ENCODE results near the gene LIN37. TPM values are rescaled to one million over a fixed set of nuclear protein-coding genes. Genes with fewer than 3 reads are reported as not detected.
"Not testable (repeated sequence)": the region's sequence is repeated elsewhere in the genome, so short reads cannot be mapped to it uniquely, and the experiment has no call there.

Gene LIN37
- total RNA-seq, 1 experiment from 2014 or later = 5.9 TPM

- H3K36me3 Mint-ChIP-seq (ENCODE audit: insufficient read depth in 1 of 3, low read depth in 3 of 3) = peaks cover 49 to 83% (median 82%) of the 10 kb centered on the region in 3 experiments; a peak in 6 of 7 replicates
These were observed 24.7 kb upstream of the LIN37 start for GRCh38 chr19:35723671-35724070.

GRCh38 chr19:35724132-35724531 lies 24.2 kb upstream of the LIN37 start:
- H2BK12ac ChIP-seq (ENCODE audit: insufficient read length, low read depth, low read length); H2BK120ac ChIP-seq (ENCODE audit: low read depth, low read length, poor library complexity, severe bottlenecking); H3K4me2 ChIP-seq (ENCODE audit: insufficient read depth, insufficient read length, low read length); H3K27me3 Mint-ChIP-seq (ENCODE audit: low read depth); H2BK5ac ChIP-seq (ENCODE audit: insufficient read length, low read length); DNase-seq; H3K79me1 ChIP-seq (ENCODE audit: insufficient read depth, low read depth, low read length, poor library complexity, severe bottlenecking); H3K18ac ChIP-seq (ENCODE audit: insufficient read length, low read depth, low read length); H2AFZ ChIP-seq (ENCODE audit: low read length); H3K9me3 ChIP-seq (ENCODE audit: control insufficient read depth, low read depth, low read length); H3K4me1 Mint-ChIP-seq; H2BK15ac ChIP-seq (ENCODE audit: low read depth, low read length); H3K79me2 ChIP-seq (ENCODE audit: insufficient read depth, low read length); H3T11ph ChIP-seq (ENCODE audit: low read length); H3K14ac ChIP-seq (ENCODE audit: insufficient read depth, low read length); H3K23me2 ChIP-seq (ENCODE audit: insufficient read length, low read depth, low read length, poor library complexity, severe bottlenecking); H3K27ac ChIP-seq (ENCODE audit: insufficient read length, low read depth, low read length); H3K23ac ChIP-seq (ENCODE audit: insufficient read length, low read depth, low read length); H4K5ac ChIP-seq (ENCODE audit: insufficient read length, low read depth, low read length); H4K91ac ChIP-seq (ENCODE audit: insufficient read length, low read depth, low read length); H4K20me1 ChIP-seq (ENCODE audit: control insufficient read depth, insufficient read depth, insufficient read length); H2AK5ac ChIP-seq (ENCODE audit: insufficient read length, low read length); H3K56ac ChIP-seq (ENCODE audit: insufficient read length, low read depth, low read length); H4K8ac ChIP-seq (replicated peaks; ENCODE audit: insufficient read length, low read depth, low read length); H3K4me3 Mint-ChIP-seq; H2BK20ac ChIP-seq (ENCODE audit: low read depth, low read length, poor library complexity, severe bottlenecking); H3K9ac ChIP-seq (ENCODE audit: extremely low read depth, insufficient read length, low read length); H3K9me3 Mint-ChIP-seq; H3K4ac ChIP-seq (ENCODE audit: low read depth, low read length); H3K4me1 ChIP-seq (ENCODE audit: insufficient read depth, low read length); H3K27me3 ChIP-seq (ENCODE audit: insufficient read depth, low read length): not testable (repeated sequence)
- Mint-ChIP-seq H3K36me3 (ENCODE audit: insufficient read depth in 1 of 3, low read depth in 3 of 3) (peaks cover 53 to 88% (median 85%) of the 10 kb centered on the region in 3 experiments; a peak in 6 of 7 replicates), H3K27ac (peak overlapping the region in 1 of 3 experiments; percentile 35; a peak in 1 of 7 replicates)
- WGBS (ENCODE audit: extremely low coverage, insufficient read length, low lambda C conversion rate) = no CpG with 5 or more reads among the region's 7 CpGs

More at GRCh38 chr19:35723671-35724070, 24.7 kb upstream of the LIN37 start:
- Histone ChIP-seq H4K91ac (ENCODE audit: insufficient read length, low read depth, low read length) (no peak overlapping the region), H3K27me3 (ENCODE audit: insufficient read depth, low read length) (no peaks in the 10 kb centered on the region), H3K14ac (ENCODE audit: insufficient read depth, low read length) (no peak overlapping the region), H3K18ac (ENCODE audit: insufficient read length, low read depth, low read length) (no peak overlapping the region), H3K9me3 (ENCODE audit: control insufficient read depth, low read depth, low read length) (no peaks in the 10 kb centered on the region), H4K5ac (ENCODE audit: insufficient read length, low read depth, low read length) (no peak overlapping the region), H2AFZ (ENCODE audit: low read length) (no peak overlapping the region), H3K56ac (ENCODE audit: insufficient read length, low read depth, low read length) (no peak overlapping the region), H3K27ac (ENCODE audit: insufficient read length, low read depth, low read length) (no peak overlapping the region), H2BK12ac (ENCODE audit: insufficient read length, low read depth, low read length) (no peak overlapping the region), H4K20me1 (ENCODE audit: control insufficient read depth, insufficient read depth, insufficient read length) (peaks cover 6% of the 10 kb centered on the region), H3K4ac (ENCODE audit: low read depth, low read length) (no peak overlapping the region), H3K79me1 (ENCODE audit: insufficient read depth, low read depth, low read length, poor library complexity, severe bottlenecking) (no peaks in the 10 kb centered on the region), H2BK120ac (ENCODE audit: low read depth, low read length, poor library complexity, severe bottlenecking) (no peak overlapping the region), H2BK5ac (ENCODE audit: insufficient read length, low read length) (no peak overlapping the region), H3K9ac (ENCODE audit: extremely low read depth, insufficient read length, low read length) (no peak overlapping the region), H3T11ph (ENCODE audit: low read length) (no peak overlapping the region), H3K4me1 (ENCODE audit: insufficient read depth, low read length) (no peaks in the 10 kb centered on the region), H3K4me2 (ENCODE audit: insufficient read depth, insufficient read length, low read length) (no peak overlapping the region), H3K23ac (ENCODE audit: insufficient read length, low read depth, low read length) (no peak overlapping the region), H2BK15ac (ENCODE audit: low read depth, low read length) (no peak overlapping the region), H2AK5ac (ENCODE audit: insufficient read length, low read length) (no peak overlapping the region), H4K8ac (replicated peaks; ENCODE audit: insufficient read length, low read depth, low read length) (no peak overlapping the region), H2BK20ac (ENCODE audit: low read depth, low read length, poor library complexity, severe bottlenecking) (no peak overlapping the region), H3K79me2 (ENCODE audit: insufficient read depth, low read length) (peaks cover 8% of the 10 kb centered on the region; the same call in 1 of the 2 replicates), H3K23me2 (ENCODE audit: insufficient read length, low read depth, low read length, poor library complexity, severe bottlenecking) (peaks cover 4% of the 10 kb centered on the region)
- Mint-ChIP-seq H3K27ac (no peak overlapping the region), H3K27me3 (ENCODE audit: low read depth) (no peaks in the 10 kb centered on the region; the same call in 1 of the 2 replicates), H3K4me1 (peaks cover 6 to 8% of the 10 kb centered on the region in 2 experiments), H3K4me3 (no peak overlapping the region), H3K9me3 (no peaks in the 10 kb centered on the region)
- DNase-seq = no peak
- WGBS (ENCODE audit: extremely low coverage, insufficient read length, low lambda C conversion rate) = no CpG with 5 or more reads among the region's 24 CpGs
- TF ChIP-seq CTCF (conservative IDR thresholded peaks at IDR 0.05) = no peak

All from H9 (cell line).